Midbrain (tissue), 1 donor: ENCODE results near the gene PSG1.
"Not testable (repeated sequence)": the region's sequence is repeated elsewhere in the genome, so short reads cannot be mapped to it uniquely, and the experiment has no call there.

Source experiments
- DNase-seq: peaks from one replicate; lab custom pipeline; 2025; lab: John Stamatoyannopoulos, UW

Gene PSG1

DNA sequence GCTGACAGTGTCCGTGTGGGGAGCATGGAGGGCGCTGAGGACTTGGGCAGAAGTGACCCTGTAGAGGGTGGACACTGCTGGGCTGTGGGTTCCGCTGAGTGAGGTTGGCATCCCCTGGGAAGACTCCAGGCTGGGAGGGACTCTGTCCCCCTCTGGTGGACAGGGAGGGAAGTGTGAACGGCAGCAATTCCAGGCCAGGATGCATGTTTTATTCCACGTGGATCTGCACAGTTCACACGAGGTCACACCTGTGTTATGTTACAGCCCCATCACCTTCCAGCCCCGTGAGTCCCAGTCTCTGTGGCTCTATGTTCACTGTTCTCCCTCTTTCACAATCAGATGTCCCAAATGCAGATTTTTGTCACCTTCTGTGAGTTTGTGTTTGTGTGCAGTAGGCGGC is 1.8 kb upstream of the PSG1 start:
- not testable (repeated sequence) for DNase-seq

DNA sequence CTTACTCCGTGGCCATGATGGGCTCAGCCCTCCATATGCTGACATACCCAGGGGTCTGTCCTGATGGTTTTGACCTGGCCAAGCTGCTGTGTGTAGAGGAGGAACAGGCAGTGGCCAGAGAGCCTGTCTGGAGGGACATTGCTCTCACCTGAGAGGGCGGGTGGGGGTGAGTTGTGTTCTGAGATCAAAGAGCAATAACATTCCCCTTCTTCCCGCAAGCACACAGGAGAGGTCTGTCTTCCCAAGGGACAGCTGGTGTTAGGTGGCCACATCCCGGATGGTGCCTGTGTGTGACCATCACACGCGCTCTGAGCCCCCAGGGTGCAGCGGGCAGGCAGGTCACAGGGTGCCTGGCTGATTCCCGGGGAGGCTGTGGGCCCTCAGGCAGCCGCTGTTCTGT is 1.1 kb upstream of the PSG1 start:
- not testable (repeated sequence) for DNase-seq

GRCh38 chr19:42876596-42876995 is 2.9 kb downstream of the PSG1 start:
- not testable (repeated sequence) for DNase-seq

DNA sequence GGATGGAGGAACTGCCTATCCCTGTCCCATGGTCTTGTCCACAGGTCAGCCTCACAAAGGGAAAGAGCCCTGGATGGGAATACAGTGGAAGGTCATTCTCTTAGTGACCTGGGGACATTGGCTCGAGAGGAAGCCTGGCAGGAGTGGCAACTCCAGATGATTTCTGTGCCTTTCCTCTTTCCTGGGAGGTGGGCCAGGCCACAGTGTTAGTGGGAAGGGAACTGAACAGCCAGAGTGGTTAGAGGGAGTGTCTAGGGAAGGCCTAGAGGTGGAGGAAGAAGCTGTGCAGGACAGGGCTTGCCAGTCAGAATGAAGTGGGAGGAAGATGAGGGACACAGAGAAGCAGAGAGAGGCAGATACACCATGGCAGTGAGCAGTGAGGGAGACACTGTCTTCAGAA is 3.6 kb downstream of the PSG1 start:
- DNase-seq: not testable (repeated sequence)

GRCh38 chr19:42874901-42875813 is 4.4 kb downstream of the PSG1 start:
- not testable (repeated sequence) for DNase-seq

GRCh38 chr19:42874136-42874535 is 5.4 kb downstream of the PSG1 start:
- not testable (repeated sequence) for DNase-seq

DNA sequence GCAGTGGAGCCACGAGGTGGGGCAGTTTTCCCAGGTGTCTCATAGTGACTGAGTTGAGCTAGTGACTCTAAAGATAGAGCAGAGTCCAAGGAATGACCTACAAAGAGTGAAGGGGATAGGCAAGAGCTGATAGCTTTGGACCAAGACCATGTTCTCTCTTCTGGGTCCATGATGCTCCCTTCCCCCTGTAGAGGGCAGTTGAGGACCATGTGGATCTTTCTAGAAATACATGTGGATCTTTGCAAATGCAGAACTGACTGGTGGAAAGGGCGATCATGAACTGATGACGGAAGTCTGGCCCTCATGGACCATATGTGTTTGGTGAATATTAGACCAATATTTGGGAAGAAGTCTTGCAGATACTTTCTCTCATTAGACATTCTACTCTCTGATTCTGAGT is 6.9 kb downstream of the PSG1 start:
- DNase-seq: no peak

- DNase-seq: no peak
Measured at GRCh38 chr19:42857544-42857867, 22.0 kb downstream of the PSG1 start.

DNA sequence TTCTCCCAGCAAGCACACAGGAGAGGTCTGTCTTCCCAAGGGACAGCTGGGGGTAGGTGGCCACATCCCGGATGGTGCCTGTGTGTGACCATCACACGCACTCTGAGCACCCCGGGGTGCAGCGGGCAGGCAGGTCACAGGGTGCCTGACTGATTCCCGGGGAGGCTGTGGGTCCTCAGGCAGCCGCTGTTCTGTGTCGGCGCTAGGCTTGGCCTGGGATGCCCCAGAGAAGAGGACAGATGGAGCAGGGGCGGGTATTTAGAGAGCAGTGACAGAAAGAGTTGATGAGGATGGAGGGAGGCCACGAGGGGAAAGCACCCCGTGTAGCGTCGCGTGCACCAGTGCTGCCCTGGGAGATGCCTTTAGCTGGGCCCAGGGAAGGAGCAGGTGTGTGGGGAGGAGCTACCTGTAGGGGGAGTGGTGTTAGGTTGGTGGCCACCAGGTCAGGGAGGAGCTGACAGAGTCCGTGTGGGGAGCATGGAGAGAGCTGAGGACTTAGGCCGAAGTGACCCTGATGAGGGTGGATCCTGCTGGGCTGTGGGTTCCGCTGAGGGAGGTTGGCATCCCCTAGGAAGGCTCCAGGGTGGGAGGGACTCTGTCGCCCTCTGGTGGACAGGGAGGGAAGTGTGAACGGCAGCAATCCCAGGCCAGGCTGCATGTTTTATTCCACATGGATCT is 22.5 kb downstream of the PSG1 start:
- DNase-seq: peak; percentile 65

- not testable (repeated sequence) for DNase-seq
Measured at GRCh38 chr19:42854745-42855144, 24.8 kb downstream of the PSG1 start.

DNA sequence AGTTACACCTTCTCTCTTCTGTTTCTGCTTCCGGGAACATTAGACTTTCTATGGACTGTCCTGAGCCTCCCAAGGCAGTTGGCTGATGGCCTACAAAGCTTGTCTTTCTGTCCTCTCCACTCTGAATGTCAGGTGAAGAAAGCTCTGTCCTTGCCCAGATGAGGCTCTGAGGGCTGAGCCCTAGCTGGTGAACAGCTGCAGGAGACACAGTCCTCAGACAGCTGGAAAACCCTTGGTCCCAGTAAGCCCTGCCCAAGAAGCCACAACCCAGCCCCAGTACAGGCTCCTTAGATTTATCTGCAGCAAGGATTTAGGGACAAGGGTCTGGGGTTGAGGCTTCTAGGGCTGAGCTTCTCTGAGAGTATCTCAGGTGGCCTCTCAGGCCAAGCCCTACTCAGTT is 26.3 kb downstream of the PSG1 start:
- not testable (repeated sequence) for DNase-seq

DNA sequence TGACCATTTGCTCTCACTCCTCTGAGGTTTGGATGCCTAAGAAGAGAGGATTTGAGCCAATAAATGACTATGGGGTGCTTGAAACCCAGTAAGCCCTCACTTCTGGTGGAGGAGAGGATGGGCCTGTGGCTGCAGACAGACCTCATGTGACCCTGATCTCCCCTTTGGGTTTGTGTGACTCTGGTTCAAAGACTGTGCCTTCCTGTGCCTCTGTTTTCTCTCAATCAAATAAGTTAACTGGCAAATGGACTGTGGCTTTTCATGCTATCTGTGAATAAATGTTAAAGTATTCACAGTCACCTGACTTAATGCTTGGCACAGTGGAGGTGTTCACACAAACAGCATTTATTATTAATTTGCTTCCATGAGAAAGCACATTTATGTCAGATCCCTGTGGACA is 26.7 kb downstream of the PSG1 start:
- not testable (repeated sequence) for DNase-seq

GRCh38 chr19:42851718-42852280 is 27.7 kb downstream of the PSG1 start:
- DNase-seq: not testable (repeated sequence)

- no peak for DNase-seq
Measured at GRCh38 chr19:42850981-42851717, 28.4 kb downstream of the PSG1 start.

DNA sequence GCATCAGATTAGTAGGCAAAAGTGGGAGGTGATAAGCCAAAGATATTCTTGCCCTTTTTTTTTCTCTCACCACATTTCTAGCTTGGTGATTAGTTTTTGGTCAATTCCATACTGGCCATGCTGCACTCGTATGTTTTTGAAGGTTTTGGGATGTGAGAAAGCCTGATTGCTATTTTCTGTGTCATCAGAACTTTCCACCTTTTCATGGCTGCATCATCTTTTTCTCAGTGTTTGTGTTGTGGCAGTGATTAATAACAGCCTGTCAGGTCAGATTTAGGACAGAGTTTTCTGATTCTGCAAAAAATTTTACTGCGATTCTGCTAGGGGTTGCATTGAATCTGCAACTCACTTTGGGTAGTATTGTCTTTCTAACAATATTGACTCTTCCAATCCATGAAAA is 32.9 kb downstream of the PSG1 start:
- DNase-seq: no peak

- not testable (repeated sequence) for DNase-seq
Measured at GRCh38 chr19:42843631-42844030, 35.9 kb downstream of the PSG1 start.

GRCh38 chr19:42832746-42833442 is 46.6 kb downstream of the PSG1 start:
- DNase-seq: not testable (repeated sequence)

GRCh38 chr19:42832023-42832680 is 47.4 kb downstream of the PSG1 start:
- DNase-seq: not testable (repeated sequence)

GRCh38 chr19:42831221-42832019 is 48.1 kb downstream of the PSG1 start:
- DNase-seq: peak; percentile 44

GRCh38 chr19:42821306-42821977 is 58.1 kb downstream of the PSG1 start:
- DNase-seq: peak; percentile 74
